Measurements from ENCODE around the gene VWA3B.
"Not testable (repeated sequence)": the region's sequence is repeated elsewhere in the genome, so short reads cannot be mapped to it uniquely, and the experiment has no call there.

The VWA3B gene, protein sequence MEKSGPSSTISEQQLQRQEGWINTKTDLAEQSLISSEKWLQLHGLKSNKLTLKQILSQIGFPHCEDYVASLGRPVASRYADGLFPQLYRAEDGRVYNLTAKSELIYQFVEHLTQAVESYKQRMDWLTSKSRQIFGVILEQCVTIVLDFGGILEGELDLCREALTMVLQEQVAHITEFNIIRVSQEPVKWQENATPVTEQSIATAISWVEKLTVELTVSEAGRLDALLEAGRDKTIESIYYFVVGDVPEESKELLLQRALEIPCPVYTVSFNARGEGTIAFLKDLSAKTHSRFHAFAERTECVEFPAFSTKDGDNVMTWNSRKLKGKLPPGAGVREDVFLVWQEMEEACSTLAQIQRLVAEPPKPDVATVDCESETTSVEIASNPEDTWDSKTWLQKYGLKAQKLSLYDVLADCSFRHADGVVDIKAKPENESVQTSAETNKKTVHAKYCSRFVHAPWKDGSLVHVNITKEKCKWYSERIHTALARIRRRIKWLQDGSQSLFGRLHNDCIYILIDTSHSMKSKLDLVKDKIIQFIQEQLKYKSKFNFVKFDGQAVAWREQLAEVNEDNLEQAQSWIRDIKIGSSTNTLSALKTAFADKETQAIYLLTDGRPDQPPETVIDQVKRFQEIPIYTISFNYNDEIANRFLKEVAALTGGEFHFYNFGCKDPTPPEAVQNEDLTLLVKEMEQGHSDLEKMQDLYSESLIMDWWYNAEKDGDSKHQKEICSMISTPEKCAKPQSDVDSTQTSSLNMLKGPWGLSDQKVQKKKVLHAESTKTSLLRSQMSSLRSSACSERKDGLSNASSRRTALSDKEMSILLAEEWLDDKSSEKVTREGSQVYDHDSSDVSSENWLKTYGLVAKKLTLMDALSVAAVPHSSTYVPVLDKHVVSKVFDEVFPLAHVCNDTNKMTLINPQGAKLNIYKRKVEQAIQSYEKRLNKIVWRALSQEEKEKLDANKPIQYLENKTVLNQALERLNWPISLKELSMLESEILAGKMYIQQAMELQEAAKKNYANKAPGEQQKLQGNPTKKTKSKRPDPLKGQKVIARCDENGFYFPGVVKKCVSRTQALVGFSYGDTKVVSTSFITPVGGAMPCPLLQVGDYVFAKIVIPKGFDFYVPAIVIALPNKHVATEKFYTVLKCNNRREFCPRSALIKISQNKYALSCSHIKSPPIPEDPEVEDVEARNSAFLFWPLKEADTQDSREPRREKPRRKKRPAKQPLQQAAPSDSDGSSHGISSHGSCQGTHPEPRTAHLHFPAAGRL (N-terminal part only)

GRCh38 chr2:98086491-98087446, at the start of gene VWA3B:
VWA3B (plus strand) TSS chr2:98087167; CDS start chr2:98093093, 5,926 bp downstream.
- peak in 2 of 3 donors; percentile 38 to 55 for DNase-seq (ENCODE audit: low read depth in 2 of 3, low spot score in 1 of 3)

DNA sequence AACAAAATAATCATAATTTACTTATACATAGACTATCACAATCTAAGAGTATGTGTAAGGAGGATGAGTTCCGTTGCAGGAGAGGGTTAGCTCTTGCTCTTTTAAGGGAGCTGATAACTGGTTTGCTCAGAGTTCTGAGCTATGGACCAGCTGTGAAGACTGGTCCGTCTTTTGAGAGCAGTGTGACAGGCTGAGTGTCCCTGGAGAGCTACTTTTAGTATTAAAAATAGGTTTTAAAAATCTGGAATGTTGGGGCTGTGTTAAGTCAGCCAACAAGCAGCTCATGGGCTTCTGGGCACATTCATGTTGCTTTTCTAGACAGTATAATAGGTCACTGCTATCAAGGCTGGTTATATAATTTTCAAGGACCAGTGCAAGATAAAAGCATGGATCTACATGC, 49.8 kb upstream of the VWA3B start:
- DNase-seq (ENCODE audit: low read depth in 2 of 3, low spot score in 1 of 3) = no peak

- no peak for DNase-seq (ENCODE audit: low read depth in 2 of 3, low spot score in 1 of 3)
These were observed 49.2 kb upstream of the VWA3B start for GRCh38 chr2:98037666-98038336.

GRCh38 chr2:98039085-98039756, 47.7 kb upstream of the VWA3B start:
- no peak for DNase-seq (ENCODE audit: low read depth in 2 of 3, low spot score in 1 of 3)

DNA sequence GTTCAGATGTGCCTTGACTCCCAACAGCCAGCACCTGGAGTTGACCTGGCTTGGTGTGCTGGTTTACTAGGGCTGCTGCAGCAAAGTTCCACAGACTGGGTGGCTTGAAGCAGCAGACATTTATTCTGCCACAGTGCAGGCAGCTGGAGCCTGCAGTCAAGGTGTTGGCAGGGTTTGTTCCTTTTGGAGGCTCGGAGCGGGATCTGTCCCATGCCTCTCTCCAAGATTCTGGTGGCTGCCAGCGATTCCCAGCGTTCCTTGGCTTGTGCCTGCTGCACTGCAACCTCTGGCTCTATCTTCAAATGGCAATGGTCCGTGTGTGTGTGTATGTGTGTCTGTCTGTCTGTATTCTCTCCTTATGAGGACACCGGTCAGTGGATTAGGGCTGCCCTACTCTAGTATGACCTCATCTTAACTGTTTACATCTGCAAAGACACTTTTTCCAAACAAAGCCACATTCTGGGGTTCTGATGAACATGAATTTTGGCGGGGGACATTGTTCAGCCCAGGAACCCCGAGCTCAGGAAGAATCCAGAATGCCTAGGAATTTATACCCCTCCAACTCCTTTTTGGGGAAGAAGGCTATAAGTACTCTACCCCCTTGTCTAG, 46.5 kb upstream of the VWA3B start:
- DNase-seq (ENCODE audit: low read depth in 2 of 3, low spot score in 1 of 3) = no peak

DNA sequence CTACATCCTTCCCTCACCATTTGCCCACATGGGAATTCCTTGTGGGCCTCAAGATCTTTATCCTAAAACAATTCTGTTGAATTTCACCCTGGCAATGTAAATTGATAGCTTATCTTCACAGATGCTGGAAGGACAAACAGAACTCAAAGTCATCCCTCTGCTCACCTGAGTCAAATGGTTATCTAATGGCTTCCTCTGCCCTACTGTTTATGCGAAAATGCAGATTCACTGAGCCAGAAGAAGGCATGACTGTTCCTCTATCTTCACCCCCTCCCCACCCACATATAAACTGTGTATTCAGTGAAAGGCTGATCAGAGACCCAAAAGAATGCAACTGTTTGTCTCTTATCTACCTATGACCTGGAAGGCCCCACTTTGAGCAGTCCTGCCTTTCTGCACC, 43.9 kb upstream of the VWA3B start:
- no peak for DNase-seq (ENCODE audit: low read depth in 2 of 3, low spot score in 1 of 3)

GRCh38 chr2:98044730-98045129, 42.2 kb upstream of the VWA3B start:
- not testable (repeated sequence) for DNase-seq (ENCODE audit: low read depth in 2 of 3, low spot score in 1 of 3)

DNA sequence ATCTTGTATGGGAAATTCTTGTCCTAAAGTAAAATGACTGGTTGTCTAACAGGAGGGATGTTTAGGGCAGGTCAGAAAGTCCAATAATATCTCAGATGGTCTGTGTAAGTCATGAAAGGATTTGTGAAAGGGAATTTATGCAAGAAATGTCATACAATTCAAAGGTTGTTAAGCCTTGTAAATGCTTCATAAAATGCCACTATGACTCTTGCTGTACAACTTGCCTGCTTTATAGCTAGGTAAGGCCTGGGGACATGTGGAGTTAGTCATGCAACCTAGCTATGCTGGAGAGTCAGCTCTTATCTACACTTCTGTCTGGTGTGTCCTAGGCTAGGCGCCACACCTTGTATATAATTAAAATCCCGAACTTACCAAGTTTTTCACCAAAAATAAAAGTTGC, 36.9 kb upstream of the VWA3B start:
- DNase-seq (ENCODE audit: low read depth in 2 of 3, low spot score in 1 of 3) = no peak

- DNase-seq (ENCODE audit: low read depth in 2 of 3, low spot score in 1 of 3) = no peak
These were observed 28.6 kb upstream of the VWA3B start for GRCh38 chr2:98058191-98058975.

DNA sequence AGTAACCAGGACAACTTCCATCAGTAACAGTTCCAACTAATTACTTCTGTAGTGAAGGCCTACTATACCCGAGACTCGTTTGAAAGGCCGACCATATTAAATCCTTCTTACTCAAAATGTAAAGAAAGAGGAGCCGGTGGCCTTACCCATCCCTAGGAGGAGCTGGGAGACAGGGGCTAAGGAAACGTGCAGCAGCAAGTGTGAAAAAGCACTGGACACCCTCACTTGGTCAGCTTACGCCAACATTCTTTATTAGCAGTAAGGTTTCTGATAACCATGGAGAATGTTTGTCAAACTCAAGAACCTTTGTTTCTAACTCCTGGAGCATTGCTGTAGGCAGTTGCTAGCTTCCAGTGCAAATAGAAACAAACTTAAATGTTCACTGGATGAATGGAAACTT, 26.7 kb upstream of the VWA3B start:
- no peak for DNase-seq (ENCODE audit: low read depth in 2 of 3, low spot score in 1 of 3)

DNA sequence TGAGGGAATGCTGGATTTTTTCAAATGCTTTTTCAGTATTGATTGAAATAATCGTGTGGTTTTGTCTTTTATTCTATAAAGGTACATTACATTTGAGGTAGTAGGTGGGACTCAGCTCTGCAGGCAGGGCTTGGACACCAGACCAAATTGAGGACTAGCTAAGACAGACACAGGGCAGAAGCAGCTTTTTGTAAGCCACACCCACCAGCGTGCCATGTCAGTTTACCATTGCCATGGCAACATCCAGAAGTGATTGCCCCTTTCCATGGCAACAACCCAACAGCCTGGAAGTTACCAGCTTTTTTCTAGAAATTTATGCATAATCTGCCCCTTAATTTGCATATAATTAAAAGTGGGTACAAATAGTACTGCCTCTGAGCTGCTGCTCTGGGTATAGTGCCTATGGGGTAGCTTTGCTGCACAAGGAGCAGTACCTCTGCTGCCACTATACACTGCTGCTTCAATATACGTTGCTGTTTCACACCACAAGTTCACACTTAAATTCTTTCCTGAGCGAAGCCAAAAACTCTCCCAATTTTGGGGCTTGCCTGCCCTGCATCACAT, 23.6 kb upstream of the VWA3B start:
- no peak for DNase-seq (ENCODE audit: low read depth in 2 of 3, low spot score in 1 of 3)

- DNase-seq (ENCODE audit: low read depth in 2 of 3, low spot score in 1 of 3) = no peak
These were observed 21.2 kb upstream of the VWA3B start for GRCh38 chr2:98065808-98066207.

DNA sequence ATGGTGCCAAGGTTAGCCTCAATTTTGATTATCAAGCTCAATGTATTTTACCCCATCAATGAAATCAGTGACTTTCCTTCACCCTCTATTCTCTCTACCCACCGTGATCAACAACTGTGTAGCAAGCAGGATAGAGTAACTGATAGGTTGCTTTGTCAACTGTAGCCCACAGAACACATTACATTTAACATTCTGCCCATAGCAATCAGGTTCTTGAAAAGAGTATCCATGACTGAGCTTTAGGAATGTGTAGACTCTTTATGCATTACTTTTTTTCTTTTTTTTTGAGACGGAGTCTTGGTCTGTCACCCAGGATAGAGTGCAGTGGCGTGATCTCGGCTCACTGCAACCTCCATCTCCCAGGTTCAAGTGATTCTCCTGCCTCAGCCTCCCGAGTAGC, 19.8 kb upstream of the VWA3B start:
- DNase-seq (ENCODE audit: low read depth in 2 of 3, low spot score in 1 of 3) = no peak

GRCh38 chr2:98070081-98070480, 16.9 kb upstream of the VWA3B start:
- DNase-seq (ENCODE audit: low read depth in 2 of 3, low spot score in 1 of 3) = no peak

GRCh38 chr2:98072442-98072841, 14.5 kb upstream of the VWA3B start:
- no peak for DNase-seq (ENCODE audit: low read depth in 2 of 3, low spot score in 1 of 3)

- DNase-seq (ENCODE audit: low read depth in 2 of 3, low spot score in 1 of 3) = no peak
These were observed 8.3 kb upstream of the VWA3B start for GRCh38 chr2:98078701-98079100.

DNA sequence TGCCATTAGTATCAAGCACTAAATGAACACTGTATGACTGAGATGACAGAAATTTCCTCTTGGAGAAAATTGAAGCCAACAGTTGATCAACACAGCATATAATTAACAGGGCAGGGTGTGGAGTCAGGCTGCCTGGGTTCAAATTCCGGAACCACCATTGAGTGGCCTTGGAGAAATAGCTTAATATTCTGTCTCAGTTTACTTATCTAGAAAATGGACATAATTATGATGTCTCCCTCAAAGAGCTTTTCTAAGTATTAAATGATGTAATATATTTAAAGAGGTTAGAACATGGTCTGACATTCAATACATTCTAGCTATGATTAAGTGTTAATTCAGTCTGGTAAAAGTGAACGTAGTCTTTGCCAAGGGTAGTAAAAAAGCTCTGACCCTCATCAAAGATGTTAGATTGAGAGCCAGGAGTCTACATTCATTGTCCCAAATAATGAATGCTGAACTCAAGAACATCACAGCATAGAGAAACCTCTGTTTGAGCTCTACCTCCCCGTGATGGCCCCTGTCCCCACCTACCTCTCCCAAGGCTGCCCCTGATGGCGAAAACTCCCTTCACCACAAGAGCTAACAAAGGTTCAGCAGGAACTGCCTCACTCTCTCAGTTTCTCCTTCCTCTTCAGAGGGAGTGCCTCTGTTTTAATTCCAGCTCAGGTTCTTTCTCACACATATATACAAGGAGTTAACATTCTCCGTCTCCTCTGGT, 2.7 kb upstream of the VWA3B start:
- no peak for DNase-seq (ENCODE audit: low read depth in 2 of 3, low spot score in 1 of 3)
